Measurements from ENCODE around the gene HACL1.

The HACL1 gene

GRCh38 chr3:15601046-15601398 is 347 bp downstream of the HACL1 start (continued):
- TF ChIP-seq ZNF692 (tag by site-specific recombination; IDR thresholded peaks at IDR 0.05) (0 out of 2 replicates have a peak, but pooled peaks have one; percentile 21), ZNF146 (tag by site-specific recombination; IDR thresholded peaks at IDR 0.05) (no peak), ZNF600 (tag by site-specific recombination; IDR thresholded peaks at IDR 0.05) (peak; percentile 16; the same call in 1 of the 2 replicates), YY2 (tag by site-specific recombination; IDR thresholded peaks at IDR 0.05) (0 out of 2 replicates have a peak, but pooled peaks have one; percentile 40), ZBTB17 (tag by site-specific recombination; IDR thresholded peaks at IDR 0.05) (peak; percentile 3; the same call in 1 of the 2 replicates), SP7 (tag by site-specific recombination; IDR thresholded peaks at IDR 0.05) (peak; percentile 24; the same call in 1 of the 2 replicates), YY1 (tag by site-specific recombination; IDR thresholded peaks at IDR 0.05) (peak; percentile 39; the same call in 1 of the 2 replicates), ZNF2 (tag by site-specific recombination; IDR thresholded peaks at IDR 0.05) (0 out of 2 replicates have a peak, but pooled peaks have one; percentile 60), REST (tag by site-specific recombination; IDR thresholded peaks at IDR 0.05) (peak; percentile 27; the same call in 1 of the 2 replicates)

- no peaks in the 10 kb centered on the region for H3K9me3 ChIP-seq (ENCODE audit: control insufficient read depth, insufficient read depth, low read depth, low read length)
- ChIA-PET CTCF (no interaction called here), POLR2A (no interaction called here)
- H3K4me3 ChIP-seq (ENCODE audit: low read depth, low read length) = no peak overlapping the region
- H3K4me1 ChIP-seq (ENCODE audit: control insufficient read depth, insufficient read depth, low read length) = no peaks in the 10 kb centered on the region
- peaks cover 20 to 51% of the 10 kb centered on the region in 2 experiments for H3K36me3 ChIP-seq (ENCODE audit: control insufficient read depth in 2 of 2, insufficient read depth in 1 of 2, low read length in 2 of 2)
- no peak overlapping the region for H3K27ac ChIP-seq (ENCODE audit: extremely low read depth, low read depth, low read length)
- TF ChIP-seq SP2 (tag by site-specific recombination; IDR thresholded peaks at IDR 0.05) (no peak), ZNF239 (tag by site-specific recombination; IDR thresholded peaks at IDR 0.05) (no peak), ZBTB11 (tag by site-specific recombination; conservative IDR thresholded peaks at IDR 0.05; ENCODE audit: low read depth) (no peak), TRIM28 (IDR thresholded peaks at IDR 0.05; ENCODE audit: borderline replicate concordance, low read length) (no peak), ZNF221 (tag by site-specific recombination; IDR thresholded peaks at IDR 0.05; ENCODE audit: borderline replicate concordance) (no peak), ZNF214 (tag by site-specific recombination; IDR thresholded peaks at IDR 0.05; ENCODE audit: borderline replicate concordance) (no peak), ZNF175 (tag by site-specific recombination; IDR thresholded peaks at IDR 0.05) (no peak), ZNF140 (tag by site-specific recombination; IDR thresholded peaks at IDR 0.05) (no peak), ZNF302 (tag by site-specific recombination; IDR thresholded peaks at IDR 0.05; ENCODE audit: low read depth) (no peak), ZNF629 (tag by site-specific recombination; IDR thresholded peaks at IDR 0.05) (no peak), PRDM10 (tag by site-specific recombination; IDR thresholded peaks at IDR 0.05) (no peak), BCL11B (tag by site-specific recombination; IDR thresholded peaks at IDR 0.05; ENCODE audit: low read depth) (no peak), ZNF548 (tag by site-specific recombination; IDR thresholded peaks at IDR 0.05) (no peak), ZNF585B (tag by site-specific recombination; IDR thresholded peaks at IDR 0.05) (no peak), ZNF830 (tag by site-specific recombination; IDR thresholded peaks at IDR 0.05; ENCODE audit: low read depth) (no peak), MZF1 (tag by site-specific recombination; IDR thresholded peaks at IDR 0.05; ENCODE audit: borderline replicate concordance) (no peak)
Observed at GRCh38 chr3:15595955-15596354, 5.4 kb downstream of the HACL1 start.

All from HEK293 (cell line).